NCI-H146 treated with DMSO at 0.1 percent for 48 hours (cell line): ENCODE data around the gene DYRK1B.
A peak's percentile ranks its signal among the peaks of the same experiment; 100 is the strongest.

Experiments used
- DNase-seq: peaks from one replicate; lab custom pipeline; 2025; ENCODE audit not compliant: unreplicated experiment; lab: John Stamatoyannopoulos, UW

The DYRK1B gene

GRCh38 chr19:39832341-39833083, 1.4 kb downstream of the DYRK1B start:
- DNase-seq, result no peak

GRCh38 chr19:39831679-39832078, 2.3 kb downstream of the DYRK1B start:
- DNase-seq, result no peak

GRCh38 chr19:39830847-39831246, 3.1 kb downstream of the DYRK1B start:
- no peak for DNase-seq

GRCh38 chr19:39830406-39830805, 3.6 kb downstream of the DYRK1B start:
- DNase-seq, result no peak

GRCh38 chr19:39829702-39830275, 4.2 kb downstream of the DYRK1B start:
- no peak for DNase-seq

GRCh38 chr19:39828654-39829032, 5.3 kb downstream of the DYRK1B start:
- no peak for DNase-seq

- no peak for DNase-seq
These were observed 5.8 kb downstream of the DYRK1B start for GRCh38 chr19:39828015-39828653.

GRCh38 chr19:39827216-39827615, 6.7 kb downstream of the DYRK1B start:
- DNase-seq, result no peak

- DNase-seq, result no peak
These were observed 7.5 kb downstream of the DYRK1B start for GRCh38 chr19:39826311-39826945.

GRCh38 chr19:39825531-39826076, 8.4 kb downstream of the DYRK1B start:
- no peak for DNase-seq

GRCh38 chr19:39825093-39825463, 8.9 kb downstream of the DYRK1B start:
- no peak for DNase-seq

- peak; percentile 98 for DNase-seq
These were observed 9.5 kb downstream of the DYRK1B start for GRCh38 chr19:39824143-39825092.

GRCh38 chr19:39823686-39824085, 10.3 kb downstream of the DYRK1B start:
- peak; percentile 33 for DNase-seq

- DNase-seq, result no peak
These were observed 13.3 kb downstream of the DYRK1B start for GRCh38 chr19:39820696-39821095.

GRCh38 chr19:39819786-39820185, 14.2 kb downstream of the DYRK1B start:
- DNase-seq, result no peak

GRCh38 chr19:39818626-39819097, 15.3 kb downstream of the DYRK1B start:
- no peak for DNase-seq

GRCh38 chr19:39817888-39818561, 15.9 kb downstream of the DYRK1B start:
- DNase-seq, result no peak

GRCh38 chr19:39816287-39817048, 17.5 kb downstream of the DYRK1B start:
- no peak for DNase-seq

GRCh38 chr19:39814595-39814994, 19.4 kb downstream of the DYRK1B start:
- no peak for DNase-seq
